WTC11 (cell line): ENCODE data around the gene DIAPH1. TPM values are rescaled to one million over a fixed set of nuclear protein-coding genes. Genes with fewer than 3 reads are reported as not detected.

Source experiments
- ATAC-seq: fragments of 200-7000 bp; cut with Tn5 transposase; 2 replicates; pipeline ENCODE4 v1.10.0; 2021; ENCODE audit warnings: mild to moderate bottlenecking, moderate library complexity
- CTCF ChIA-PET: fragments of 300-600 bp; sonication (Branson Sonifier 250); formaldehyde crosslinking; loops from one replicate; lab custom pipeline; 2021; ENCODE audit warnings: antibody characterized with exemption; lab: Charles Lee
- POLR2A ChIA-PET: fragments of 350-600 bp; sonication (Branson Sonifier 250); formaldehyde crosslinking; loops from one replicate; lab custom pipeline; 2021; ENCODE audit warnings: antibody characterized with exemption; lab: Charles Lee
- DNase-seq: peaks from one replicate; pipeline ENCODE4 v3.0.0; 2021; ENCODE audit warnings: low spot score
- H3K27ac Mint-ChIP-seq: 2 replicates; pipeline ENCODE4 v1.8.0; 2021; ENCODE audit warnings: mixed read lengths
- H3K27me3 Mint-ChIP-seq: 2 replicates; pipeline ENCODE4 v1.8.0; 2021; ENCODE audit warnings: low read depth, mild to moderate bottlenecking, moderate library complexity, mixed read lengths
- H3K36me3 Mint-ChIP-seq: 2 replicates; pipeline ENCODE4 v1.8.0; 2021; ENCODE audit warnings: mixed read lengths
- H3K4me1 Mint-ChIP-seq: 2 replicates; pipeline ENCODE4 v1.8.0; 2022; ENCODE audit warnings: mixed read lengths
- H3K4me3 Mint-ChIP-seq: 2 replicates; pipeline ENCODE4 v1.8.0; 2021; ENCODE audit warnings: mild to moderate bottlenecking, moderate library complexity, mixed read lengths
- H3K9me3 Mint-ChIP-seq: 2 replicates; pipeline ENCODE4 v1.8.0; 2021; ENCODE audit warnings: mixed read lengths
- AFF4 ChIP-seq: sonication (generic); formaldehyde crosslinking; IDR thresholded peaks from 2 replicates; pipeline ENCODE4 v1.8.1; 2023; ENCODE audit warnings: mild to moderate bottlenecking, missing genetic modification reagents, borderline replicate concordance
- ATF1 ChIP-seq: sonication (generic); formaldehyde crosslinking; IDR thresholded peaks from 2 replicates; pipeline ENCODE4 v1.8.1; 2023; ENCODE audit warnings: mild to moderate bottlenecking, moderate library complexity, missing genetic modification reagents
- ELF4 ChIP-seq: sonication (generic); formaldehyde crosslinking; IDR thresholded peaks from 2 replicates; pipeline ENCODE4 v1.8.1; 2022; ENCODE audit warnings: low read depth, mild to moderate bottlenecking, moderate library complexity, missing genetic modification reagents
- ERG ChIP-seq: fragments of 250-450 bp; sonication (Bioruptor Pico); IDR thresholded peaks from 2 replicates; pipeline ENCODE4 v1.8.0; 2021; ENCODE audit warnings: mild to moderate bottlenecking
- FOXP4 ChIP-seq: sonication (generic); formaldehyde crosslinking; IDR thresholded peaks from 2 replicates; pipeline ENCODE4 v1.8.0; 2022; ENCODE audit warnings: mild to moderate bottlenecking, missing genetic modification reagents
- MYBL2 ChIP-seq: sonication (generic); formaldehyde crosslinking; IDR thresholded peaks from 2 replicates; pipeline ENCODE4 v1.8.1; 2023; ENCODE audit warnings: mild to moderate bottlenecking, moderate library complexity, missing genetic modification reagents
- NFYB ChIP-seq: sonication (generic); formaldehyde crosslinking; conservative IDR thresholded peaks from 2 replicates; pipeline ENCODE4 v1.8.0; 2022; ENCODE audit warnings: low read depth, missing genetic modification reagents
- NR1H2 ChIP-seq: sonication (generic); formaldehyde crosslinking; IDR thresholded peaks from 2 replicates; pipeline ENCODE4 v1.9.0; 2021; ENCODE audit warnings: mild to moderate bottlenecking, moderate library complexity, missing genetic modification reagents
- RELA ChIP-seq: sonication (generic); formaldehyde crosslinking; IDR thresholded peaks from 2 replicates; pipeline ENCODE4 v1.8.1; 2022; ENCODE audit warnings: missing genetic modification reagents, mild to moderate bottlenecking, borderline replicate concordance
- SMAD4 ChIP-seq: sonication (generic); formaldehyde crosslinking; IDR thresholded peaks from 2 replicates; pipeline ENCODE4 v1.8.0; 2022; ENCODE audit warnings: mild to moderate bottlenecking, missing genetic modification reagents
- SP1 ChIP-seq: sonication (generic); formaldehyde crosslinking; conservative IDR thresholded peaks from 2 replicates; pipeline ENCODE4 v1.8.1; 2022; ENCODE audit warnings: missing genetic modification reagents
- TEAD1 ChIP-seq: sonication (generic); formaldehyde crosslinking; IDR thresholded peaks from 2 replicates; pipeline ENCODE4 v1.8.0; 2022; ENCODE audit warnings: mild to moderate bottlenecking, missing genetic modification reagents
- ZNF263 ChIP-seq: sonication (generic); formaldehyde crosslinking; IDR thresholded peaks from 2 replicates; pipeline ENCODE4 v1.8.1; 2022; ENCODE audit warnings: low read depth, mild to moderate bottlenecking, moderate library complexity, missing genetic modification reagents
- ZNF671 ChIP-seq: fragments of 250-450 bp; sonication (Bioruptor Pico); IDR thresholded peaks from 2 replicates; pipeline ENCODE4 v1.8.0; 2021; ENCODE audit warnings: mild to moderate bottlenecking
- total RNA-seq: library from RNA; stranded (reverse); gene quantifications from 3 replicates; pipeline ENCODE4 v1.2.3, GENCODE V29; 2021
- TF ChIP-seq, protein P1 (sequence below): sonication (generic); formaldehyde crosslinking; IDR thresholded peaks from 2 replicates; pipeline ENCODE4 v1.8.0; 2023; ENCODE audit warnings: mild to moderate bottlenecking, missing genetic modification reagents
- TF ChIP-seq, protein P2 (sequence below): sonication (generic); formaldehyde crosslinking; IDR thresholded peaks from 2 replicates; pipeline ENCODE4 v1.8.0; 2022; ENCODE audit warnings: mild to moderate bottlenecking, missing genetic modification reagents
- TF ChIP-seq, protein P3 (sequence below): sonication (generic); formaldehyde crosslinking; IDR thresholded peaks from 2 replicates; pipeline ENCODE4 v1.8.1; 2022; ENCODE audit warnings: mild to moderate bottlenecking, moderate library complexity, missing genetic modification reagents
- TF ChIP-seq, protein P4 (sequence below): fragments of 250-450 bp; sonication (Bioruptor Pico); IDR thresholded peaks from 2 replicates; pipeline ENCODE4 v1.9.0; 2021; ENCODE audit warnings: mild to moderate bottlenecking

The DIAPH1 gene
- total RNA-seq, 1 experiment from 2014 or later, result 109 TPM

- Mint-ChIP-seq H3K36me3 (peaks cover 37% of the 10 kb centered on the region), H3K27me3 (no peaks in the 10 kb centered on the region), H3K4me3 (no peak overlapping the region), H3K9me3 (no peaks in the 10 kb centered on the region), H3K27ac (0 out of 2 replicates have a peak overlapping the region, but pooled peaks have one; percentile 69), H3K4me1 (peaks cover 38% of the 10 kb centered on the region)
- no peak for ATAC-seq
- TF ChIP-seq NFYB (CRISPR knock-in tag) (no peak), ELF4 (CRISPR knock-in tag) (no peak), RELA (CRISPR knock-in tag) (no peak), SP1 (CRISPR knock-in tag) (no peak), MYBL2 (no peak), ATF1 (CRISPR knock-in tag) (no peak), TEAD1 (no peak), NR1H2 (CRISPR knock-in tag) (no peak), ZNF263 (CRISPR knock-in tag) (no peak), AFF4 (CRISPR knock-in tag) (no peak), FOXP4 (CRISPR knock-in tag) (no peak), ERG (CRISPR knock-in tag) (no peak), SMAD4 (CRISPR knock-in tag) (no peak), ZNF671 (CRISPR knock-in tag) (no peak)
- TF ChIP-seq, protein P1, sequence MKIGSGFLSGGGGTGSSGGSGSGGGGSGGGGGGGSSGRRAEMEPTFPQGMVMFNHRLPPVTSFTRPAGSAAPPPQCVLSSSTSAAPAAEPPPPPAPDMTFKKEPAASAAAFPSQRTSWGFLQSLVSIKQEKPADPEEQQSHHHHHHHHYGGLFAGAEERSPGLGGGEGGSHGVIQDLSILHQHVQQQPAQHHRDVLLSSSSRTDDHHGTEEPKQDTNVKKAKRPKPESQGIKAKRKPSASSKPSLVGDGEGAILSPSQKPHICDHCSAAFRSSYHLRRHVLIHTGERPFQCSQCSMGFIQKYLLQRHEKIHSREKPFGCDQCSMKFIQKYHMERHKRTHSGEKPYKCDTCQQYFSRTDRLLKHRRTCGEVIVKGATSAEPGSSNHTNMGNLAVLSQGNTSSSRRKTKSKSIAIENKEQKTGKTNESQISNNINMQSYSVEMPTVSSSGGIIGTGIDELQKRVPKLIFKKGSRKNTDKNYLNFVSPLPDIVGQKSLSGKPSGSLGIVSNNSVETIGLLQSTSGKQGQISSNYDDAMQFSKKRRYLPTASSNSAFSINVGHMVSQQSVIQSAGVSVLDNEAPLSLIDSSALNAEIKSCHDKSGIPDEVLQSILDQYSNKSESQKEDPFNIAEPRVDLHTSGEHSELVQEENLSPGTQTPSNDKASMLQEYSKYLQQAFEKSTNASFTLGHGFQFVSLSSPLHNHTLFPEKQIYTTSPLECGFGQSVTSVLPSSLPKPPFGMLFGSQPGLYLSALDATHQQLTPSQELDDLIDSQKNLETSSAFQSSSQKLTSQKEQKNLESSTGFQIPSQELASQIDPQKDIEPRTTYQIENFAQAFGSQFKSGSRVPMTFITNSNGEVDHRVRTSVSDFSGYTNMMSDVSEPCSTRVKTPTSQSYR (CRISPR knock-in tag), result no peak
- TF ChIP-seq, protein P2, sequence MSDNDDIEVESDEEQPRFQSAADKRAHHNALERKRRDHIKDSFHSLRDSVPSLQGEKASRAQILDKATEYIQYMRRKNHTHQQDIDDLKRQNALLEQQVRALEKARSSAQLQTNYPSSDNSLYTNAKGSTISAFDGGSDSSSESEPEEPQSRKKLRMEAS (CRISPR knock-in tag), result no peak
- TF ChIP-seq, protein P3, sequence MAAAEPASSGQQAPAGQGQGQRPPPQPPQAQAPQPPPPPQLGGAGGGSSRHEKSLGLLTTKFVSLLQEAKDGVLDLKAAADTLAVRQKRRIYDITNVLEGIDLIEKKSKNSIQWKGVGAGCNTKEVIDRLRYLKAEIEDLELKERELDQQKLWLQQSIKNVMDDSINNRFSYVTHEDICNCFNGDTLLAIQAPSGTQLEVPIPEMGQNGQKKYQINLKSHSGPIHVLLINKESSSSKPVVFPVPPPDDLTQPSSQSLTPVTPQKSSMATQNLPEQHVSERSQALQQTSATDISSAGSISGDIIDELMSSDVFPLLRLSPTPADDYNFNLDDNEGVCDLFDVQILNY (CRISPR knock-in tag), result no peak
- TF ChIP-seq, protein P4, sequence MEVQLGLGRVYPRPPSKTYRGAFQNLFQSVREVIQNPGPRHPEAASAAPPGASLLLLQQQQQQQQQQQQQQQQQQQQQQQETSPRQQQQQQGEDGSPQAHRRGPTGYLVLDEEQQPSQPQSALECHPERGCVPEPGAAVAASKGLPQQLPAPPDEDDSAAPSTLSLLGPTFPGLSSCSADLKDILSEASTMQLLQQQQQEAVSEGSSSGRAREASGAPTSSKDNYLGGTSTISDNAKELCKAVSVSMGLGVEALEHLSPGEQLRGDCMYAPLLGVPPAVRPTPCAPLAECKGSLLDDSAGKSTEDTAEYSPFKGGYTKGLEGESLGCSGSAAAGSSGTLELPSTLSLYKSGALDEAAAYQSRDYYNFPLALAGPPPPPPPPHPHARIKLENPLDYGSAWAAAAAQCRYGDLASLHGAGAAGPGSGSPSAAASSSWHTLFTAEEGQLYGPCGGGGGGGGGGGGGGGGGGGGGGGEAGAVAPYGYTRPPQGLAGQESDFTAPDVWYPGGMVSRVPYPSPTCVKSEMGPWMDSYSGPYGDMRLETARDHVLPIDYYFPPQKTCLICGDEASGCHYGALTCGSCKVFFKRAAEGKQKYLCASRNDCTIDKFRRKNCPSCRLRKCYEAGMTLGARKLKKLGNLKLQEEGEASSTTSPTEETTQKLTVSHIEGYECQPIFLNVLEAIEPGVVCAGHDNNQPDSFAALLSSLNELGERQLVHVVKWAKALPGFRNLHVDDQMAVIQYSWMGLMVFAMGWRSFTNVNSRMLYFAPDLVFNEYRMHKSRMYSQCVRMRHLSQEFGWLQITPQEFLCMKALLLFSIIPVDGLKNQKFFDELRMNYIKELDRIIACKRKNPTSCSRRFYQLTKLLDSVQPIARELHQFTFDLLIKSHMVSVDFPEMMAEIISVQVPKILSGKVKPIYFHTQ (CRISPR knock-in tag), result no peak
- no peak for DNase-seq
- ChIA-PET CTCF (interaction anchor here (0.5 to 10.5 kb wide), 24 partner anchors 10 to 338 kb away, joined by 3 to 131 read pairs (median 22); partner anchors contain the start of genes PCDHB14, PCDHB15, PCDHB8 and PCDHB9), POLR2A (interaction anchor here (0.9 to 2.5 kb wide), 3 partner anchors 19 to 43 kb away, joined by 4 to 7 read pairs (median 4); no protein-coding TSS in a partner anchor)
Observed at GRCh38 chr5:141515141-141515540, 103.7 kb downstream of the DIAPH1 start.
